Glutamatergic neuron (in vitro differentiated cells): ENCODE measurements around the gene RPIA. TPM values are rescaled to one million over a fixed set of nuclear protein-coding genes. Genes with fewer than 3 reads are reported as not detected.
A peak's percentile ranks its signal among the peaks of the same experiment; 100 is the strongest.
"Not testable (repeated sequence)": the region's sequence is repeated elsewhere in the genome, so short reads cannot be mapped to it uniquely, and the experiment has no call there.

Experiments
- DNase-seq: peaks from one replicate; pipeline ENCODE4 v3.0.0; 2022
- H3K27ac Mint-ChIP-seq: one replicate; pipeline ENCODE4 v1.8.0; 2020; ENCODE audit warnings: mild to moderate bottlenecking, mixed read lengths, inconsistent platforms; ENCODE audit not compliant: unreplicated experiment
- H3K27me3 Mint-ChIP-seq: one replicate; pipeline ENCODE4 v1.8.0; 2020; ENCODE audit warnings: mild to moderate bottlenecking, moderate library complexity, mixed read lengths, inconsistent platforms; ENCODE audit not compliant: unreplicated experiment
- H3K36me3 Mint-ChIP-seq: one replicate; pipeline ENCODE4 v1.8.0; 2020; ENCODE audit warnings: mild to moderate bottlenecking, mixed read lengths, inconsistent platforms; ENCODE audit not compliant: unreplicated experiment
- H3K4me1 Mint-ChIP-seq: one replicate; pipeline ENCODE4 v1.8.0; 2020; ENCODE audit warnings: mild to moderate bottlenecking, low read depth, mixed read lengths, inconsistent platforms; ENCODE audit not compliant: unreplicated experiment
- H3K4me3 Mint-ChIP-seq: one replicate; pipeline ENCODE4 v1.8.0; 2020; ENCODE audit warnings: mild to moderate bottlenecking, mixed read lengths, inconsistent platforms; ENCODE audit not compliant: unreplicated experiment
- H3K9me3 Mint-ChIP-seq: one replicate; pipeline ENCODE4 v1.8.0; 2020; ENCODE audit warnings: mild to moderate bottlenecking, moderate library complexity, mixed read lengths, inconsistent platforms; ENCODE audit not compliant: unreplicated experiment
- CTCF ChIP-seq: fragments of 200-600 bp; sonication (generic); IDR thresholded peaks from one replicate; pipeline ENCODE4 v1.5.0; 2021; ENCODE audit not compliant: partially characterized antibody, unreplicated experiment
- long read RNA-seq: library from polyadenylated mRNA; unstranded; transcript quantifications from one replicate; pipeline ENCODE4 v2.0.0, GENCODE V29; 2020; ENCODE audit not compliant: unreplicated experiment
- total RNA-seq: library from RNA; stranded (reverse); fragmentation: NEBNext Ultra II Directional; extraction: Animal tissue kit (Norgen Biotek cat#: 25700); gene quantifications from one replicate; pipeline ENCODE4 v1.2.1, GENCODE V29; 2021; ENCODE audit not compliant: unreplicated experiment

Gene RPIA
- 8.1 TPM for total RNA-seq
- long read RNA-seq, transcript RPIA-201 (9 exons, 1,848 nt) = major isoform, 8 of 9 reads
- long read RNA-seq, partial matches to known transcripts = 1 of 9 reads
- long read RNA-seq, other reads (novel, unspliced or antisense) = 0 of 9 reads

GRCh38 chr2:88691339-88692183 lies at the start of gene RPIA:
Gene RPIA (plus strand): TSS chr2:88691673. CDS start chr2:88691699, 26 bp downstream.
- Mint-ChIP-seq H3K9me3 (peaks cover 16% of the 10 kb centered on the region), H3K4me1 (peaks cover 4% of the 10 kb centered on the region), H3K27ac (peak within 1 kb of the TSS; percentile 92), H3K4me3 (peak within 1 kb of the TSS; percentile 98), H3K27me3 (peaks cover 8% of the 10 kb centered on the region), H3K36me3 (peaks cover 29% of the 10 kb centered on the region)
- DNase-seq = peak; percentile 99
- no peak for TF ChIP-seq CTCF

GRCh38 chr2:88642278-88642677 lies 49.2 kb upstream of the RPIA start:
- Mint-ChIP-seq H3K4me1 (peaks cover 5% of the 10 kb centered on the region), H3K9me3 (peaks cover 12% of the 10 kb centered on the region), H3K27ac (no peak overlapping the region), H3K36me3 (peaks cover 19% of the 10 kb centered on the region), H3K4me3 (no peak overlapping the region), H3K27me3 (peaks cover 3% of the 10 kb centered on the region)
- no peak for TF ChIP-seq CTCF
- DNase-seq = no peak

GRCh38 chr2:88645291-88645882 lies 46.1 kb upstream of the RPIA start:
- not testable (repeated sequence) for H3K27me3 Mint-ChIP-seq, DNase-seq, H3K4me3 Mint-ChIP-seq, H3K27ac Mint-ChIP-seq, H3K4me1 Mint-ChIP-seq
- Mint-ChIP-seq H3K9me3 (peaks cover 12% of the 10 kb centered on the region), H3K36me3 (peaks cover 19% of the 10 kb centered on the region)

- Mint-ChIP-seq H3K36me3 (no peaks in the 10 kb centered on the region), H3K4me1 (peaks cover 2% of the 10 kb centered on the region), H3K4me3 (no peak overlapping the region), H3K27ac (no peak overlapping the region), H3K27me3 (no peaks in the 10 kb centered on the region), H3K9me3 (no peaks in the 10 kb centered on the region)
- DNase-seq = no peak
- TF ChIP-seq CTCF = no peak
Measured at GRCh38 chr2:88651646-88652045, 39.8 kb upstream of the RPIA start.

- Mint-ChIP-seq H3K27ac (peak overlapping the region; percentile 7), H3K9me3 (peaks cover 4% of the 10 kb centered on the region), H3K4me3 (no peak overlapping the region), H3K27me3 (no peaks in the 10 kb centered on the region), H3K36me3 (no peaks in the 10 kb centered on the region), H3K4me1 (peaks cover 20% of the 10 kb centered on the region)
- no peak for DNase-seq
- no peak for TF ChIP-seq CTCF
Measured at GRCh38 chr2:88654714-88655113, 36.8 kb upstream of the RPIA start.
